PC-3 (cell line): ENCODE measurements around the gene LRRC47. TPM values are rescaled to one million over a fixed set of nuclear protein-coding genes. Genes with fewer than 3 reads are reported as not detected.

ENCODE experiments used
- ATAC-seq: fragments of 200-7000 bp; cut with Tn5 transposase; 2 replicates; pipeline ENCODE4 v1.9.1; 2020; ENCODE audit warnings: mild to moderate bottlenecking, moderate library complexity
- BruUV-seq: library from RNA; stranded (reverse); fragments of 400-500 nt; replicated peaks from 2 replicates; lab custom pipeline; 2021; lab: Mats Ljungman, UMichigan
- CTCF ChIA-PET: fragments of 300-600 bp; sonication (Branson Sonifier 250); formaldehyde crosslinking; loops from one replicate; lab custom pipeline; 2022; ENCODE audit warnings: antibody characterized with exemption; lab: Charles Lee
- POLR2A ChIA-PET: fragments of 300-600 bp; sonication (Branson Sonifier 250); formaldehyde crosslinking; loops from one replicate; lab custom pipeline; 2022; ENCODE audit warnings: antibody characterized with exemption; ENCODE audit not compliant: unreplicated experiment; lab: Charles Lee
- DNase-seq: peaks from one replicate; pipeline ENCODE4 v3.0.0-alpha.2; 2015
- H2AFZ ChIP-seq: fragments of 300-600 bp; sonication (generic); 2 replicates; pipeline ENCODE4 v1.6.0; 2016; ENCODE audit warnings: antibody characterized with exemption, low read length
- H3F3A ChIP-seq: fragments of 300-600 bp; sonication (generic); one replicate; pipeline ENCODE4 v1.6.0; 2017; ENCODE audit warnings: antibody characterized with exemption, low read length, control low read depth, mild to moderate bottlenecking; ENCODE audit not compliant: unreplicated experiment
- H3K27ac ChIP-seq: fragments of 300-600 bp; sonication (generic); 2 replicates; pipeline ENCODE4 v1.5.1; 2016; ENCODE audit warnings: mild to moderate bottlenecking, low read length
- H3K27me3 ChIP-seq: fragments of 300-600 bp; sonication (generic); 2 replicates; pipeline ENCODE4 v1.6.1; 2016; ENCODE audit warnings: low read length, mixed read lengths
- H3K36me3 ChIP-seq: fragments of 300-600 bp; sonication (generic); 2 replicates; pipeline ENCODE4 v1.6.1; 2016; ENCODE audit warnings: low read depth, mixed run types, low read length, mixed read lengths
- H3K4me1 ChIP-seq: fragments of 300-600 bp; sonication (generic); 2 replicates; pipeline ENCODE4 v1.5.1; 2016; ENCODE audit warnings: low read length; ENCODE audit not compliant: insufficient read depth
- H3K4me2 ChIP-seq: fragments of 300-600 bp; sonication (generic); 2 replicates; pipeline ENCODE4 v1.6.0; 2016; ENCODE audit warnings: low read length
- H3K4me3 ChIP-seq: fragments of 300-600 bp; sonication (generic); 2 replicates; pipeline ENCODE4 v1.5.1; 2016; ENCODE audit warnings: mild to moderate bottlenecking, low read length, mixed read lengths
- H3K79me2 ChIP-seq: fragments of 300-600 bp; sonication (generic); 2 replicates; pipeline ENCODE4 v1.6.1; 2017; ENCODE audit warnings: low read length, mixed read lengths
- H3K9ac ChIP-seq: fragments of 300-600 bp; sonication (generic); 2 replicates; pipeline ENCODE4 v1.6.0; 2016; ENCODE audit warnings: mild to moderate bottlenecking, low read length
- H3K9me2 ChIP-seq: fragments of 300-600 bp; sonication (generic); replicated peaks from 2 replicates; pipeline ENCODE4 v1.6.1; 2016; ENCODE audit warnings: mixed run types, low read length, mixed read lengths
- H3K9me3 ChIP-seq: fragments of 300-600 bp; sonication (generic); 2 replicates; pipeline ENCODE4 v1.6.1; 2016; ENCODE audit warnings: low read length, mixed read lengths
- H4K20me1 ChIP-seq: fragments of 300-600 bp; sonication (generic); 2 replicates; pipeline ENCODE4 v1.6.1; 2016; ENCODE audit warnings: low read length, mixed read lengths
- CTCF ChIP-seq: fragments of 300-600 bp; sonication (generic); conservative IDR thresholded peaks from 2 replicates; pipeline ENCODE4 v1.5.1; 2017; ENCODE audit warnings: antibody characterized with exemption, low read depth, mild to moderate bottlenecking, low read length
- EZH2 ChIP-seq: fragments of 300-600 bp; sonication (generic); IDR thresholded peaks from one replicate; pipeline ENCODE4 v1.6.1; 2017; ENCODE audit warnings: antibody characterized with exemption, mild to moderate bottlenecking, low read length; ENCODE audit not compliant: unreplicated experiment
- EZH2phosphoT487 ChIP-seq: fragments of 300-600 bp; sonication (generic); IDR thresholded peaks from 2 replicates; pipeline ENCODE4 v1.6.1; 2018; ENCODE audit warnings: mild to moderate bottlenecking, antibody characterized with exemption, low read length, borderline replicate concordance
- intact Hi-C: fragments of 100-400 bp; cut with micrococcal nuclease; formaldehyde crosslinking; loops from 2 replicates; pipeline ENCODE4 v1.9.0; 2023
- total RNA-seq: library from RNA; depleted of rRNA; stranded (reverse); fragments of >200 nt; gene quantifications from 2 replicates; pipeline ENCODE4 v1.2.3, GENCODE V29; 2014

Gene LRRC47
- total RNA-seq, 1 experiment from 2014 or later, result 77.4 TPM

- no peaks in the 10 kb centered on the region for H3F3A ChIP-seq
- ChIA-PET CTCF (no interaction called here), POLR2A (no interaction called here)
- BruUV-seq, result no TSS peak
- H3K4me3 ChIP-seq, result no peak overlapping the region
- no peak overlapping the region for H3K27ac ChIP-seq
- DNase-seq (no peak), ATAC-seq (no peak)
- no peak overlapping the region for H2AFZ ChIP-seq
- intact Hi-C loops, result no loop called here
- H3K4me1 ChIP-seq, result no peaks in the 10 kb centered on the region
- no peaks in the 10 kb centered on the region for H3K27me3 ChIP-seq
- H3K36me3 ChIP-seq, result peaks cover 46% of the 10 kb centered on the region
- peaks cover 59% of the 10 kb centered on the region for H3K79me2 ChIP-seq
- no peaks in the 10 kb centered on the region for H3K9me3 ChIP-seq
- H3K9me2 ChIP-seq, result no peaks in the 10 kb centered on the region
- no peak overlapping the region for H3K4me2 ChIP-seq
- TF ChIP-seq CTCF (no peak), EZH2phosphoT487 (no peak)
- H3K9ac ChIP-seq, result no peak overlapping the region
- H4K20me1 ChIP-seq, result peaks cover 24% of the 10 kb centered on the region
These were observed 8.3 kb downstream of the LRRC47 start for GRCh38 chr1:3787745-3788605.

DNA sequence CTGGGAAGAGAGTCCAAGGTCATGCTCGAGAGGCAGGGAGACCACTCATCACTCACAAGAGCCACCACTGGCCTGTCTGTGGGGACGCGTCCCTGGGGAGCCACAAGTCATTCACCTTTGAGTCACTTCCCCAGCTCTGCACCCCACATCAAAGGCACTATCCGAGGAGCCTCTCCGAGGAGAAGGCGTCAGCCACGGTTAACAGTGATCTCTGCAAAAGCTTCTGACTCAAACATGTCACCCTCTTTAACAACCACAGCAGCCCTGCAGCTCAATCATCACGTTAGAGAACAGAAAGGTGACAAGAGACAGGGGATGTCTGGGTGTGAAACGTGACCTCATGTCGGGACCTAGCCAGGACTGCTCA, 9.0 kb downstream of the LRRC47 start:
- ChIA-PET CTCF (no interaction called here), POLR2A (no interaction called here)
- no TSS peak for BruUV-seq
- H3K4me2 ChIP-seq, result no peak overlapping the region
- H3K4me1 ChIP-seq, result no peaks in the 10 kb centered on the region
- intact Hi-C loops, result no loop called here
- H3K9me2 ChIP-seq, result no peaks in the 10 kb centered on the region
- H2AFZ ChIP-seq, result no peak overlapping the region
- H4K20me1 ChIP-seq, result peaks cover 20% of the 10 kb centered on the region
- H3K9ac ChIP-seq, result no peak overlapping the region
- no peak overlapping the region for H3K27ac ChIP-seq
- TF ChIP-seq EZH2phosphoT487 (no peak), EZH2 (no peak), CTCF (no peak)
- DNase-seq (no peak), ATAC-seq (no peak)
- H3K27me3 ChIP-seq, result no peaks in the 10 kb centered on the region
- H3K4me3 ChIP-seq, result no peak overlapping the region
- peaks cover 53% of the 10 kb centered on the region for H3K79me2 ChIP-seq
- no peaks in the 10 kb centered on the region for H3K9me3 ChIP-seq
- peaks cover 53% of the 10 kb centered on the region for H3K36me3 ChIP-seq
- no peaks in the 10 kb centered on the region for H3F3A ChIP-seq
